Small intestine (tissue), 7 donors: ENCODE results near the gene CREBBP. TPM values are rescaled to one million over a fixed set of nuclear protein-coding genes. Genes with fewer than 3 reads are reported as not detected.

ENCODE experiments used
- DNase-seq, 2 donors: peaks; one replicate each; pipeline versions ENCODE4 v3.0.0 to v3.0.0-alpha.2; 2013
- FAIRE-seq: peaks from 2 replicates; lab custom pipeline; 2012; peaks lifted over from hg19 to GRCh38; lab: Jason Lieb, UNC
- H3K27ac ChIP-seq, 3 donors: one replicate each; pipeline ENCODE4 v1.5.1; 2013; ENCODE audit warnings: low read length in 2 of 3, mild to moderate bottlenecking in 2 of 3, control low read depth in 1 of 3, inconsistent platforms in 1 of 3, low read depth in 1 of 3, moderate library complexity in 1 of 3
- H3K27me3 ChIP-seq, 3 donors: one replicate each; pipeline ENCODE4 v1.6.1; 2013; ENCODE audit warnings: low read length in 3 of 3, inconsistent platforms in 1 of 3; ENCODE audit not compliant: control insufficient read depth in 3 of 3, insufficient read depth in 3 of 3
- H3K36me3 ChIP-seq, 3 donors: one replicate each; pipeline ENCODE4 v1.6.1; 2013; ENCODE audit warnings: low read length in 3 of 3, inconsistent platforms in 1 of 3, low read depth in 1 of 3, mild to moderate bottlenecking in 1 of 3, moderate library complexity in 1 of 3; ENCODE audit not compliant: control insufficient read depth in 3 of 3, insufficient read depth in 2 of 3
- H3K4me1 ChIP-seq, 3 donors: one replicate each; pipeline ENCODE4 v1.6.1; 2013; ENCODE audit warnings: low read length in 2 of 3, inconsistent platforms in 1 of 3, low read depth in 1 of 3, mild to moderate bottlenecking in 1 of 3, moderate library complexity in 1 of 3; ENCODE audit not compliant: control insufficient read depth in 3 of 3, insufficient read depth in 2 of 3
- H3K4me3 ChIP-seq, 3 donors: one replicate each; pipeline ENCODE4 v1.5.1; 2013; ENCODE audit warnings: low read length in 3 of 3, control low read depth in 1 of 3, inconsistent platforms in 1 of 3, low read depth in 1 of 3, mild to moderate bottlenecking in 1 of 3, moderate library complexity in 1 of 3
- H3K9me3 ChIP-seq, 2 donors: one replicate each; pipeline ENCODE4 v1.6.1; 2013; ENCODE audit warnings: low read depth in 1 of 2, low read length in 1 of 2; ENCODE audit not compliant: control insufficient read depth in 2 of 2, insufficient read depth in 1 of 2
- WGBS, 3 donors: extraction: QIAGEN DNeasy Blood & Tissue Kit; methylation state at CpG; one replicate each; pipeline ENCODE4 v1.1.7; 2013; 5-methylcytosine and 5-hydroxymethylcytosine counted together
- polyA plus RNA-seq, 4 donors: library from polyadenylated mRNA; stranded (reverse) in 3 of 4; unstranded in 1 of 4; fragments of 200-250 nt in 3 of 4; fragments of 120-200 nt in 1 of 4; gene quantifications; one replicate each; pipeline versions ENCODE4 v1.2.1 to v1.2.3, GENCODE V29; 2013
- donor health status: healthy with polysubstance abuse.
- donor health status: control.
- donor health status: control.
- donor health status: Bipolar disorder and iron deficiency.
- donor health status: healthy.

Gene CREBBP
- polyA plus RNA-seq, 4 donors = 6.8 to 48.0 (median 12.6) TPM

GRCh38 chr16:3842994-3843393 is 37.5 kb downstream of the CREBBP start:
- H3K27me3 ChIP-seq = no peaks in the 10 kb centered on the region
- peaks cover under 1 to 13% (median 3%) of the 10 kb centered on the region in 3 donors for H3K36me3 ChIP-seq
- H3K4me1 ChIP-seq = no peaks in the 10 kb centered on the region
- H3K9me3 ChIP-seq = no peaks in the 10 kb centered on the region
- WGBS, 3 donors = 66 to 70% (median 69%) methylated on average over 3 of the region's 3 CpGs
- DNase-seq (no peak), FAIRE-seq (no peak)
- H3K27ac ChIP-seq = no peak overlapping the region
- no peak overlapping the region for H3K4me3 ChIP-seq

GRCh38 chr16:3841729-3842508 is 38.6 kb downstream of the CREBBP start:
- Histone ChIP-seq H3K36me3 (peaks cover 0 to 16% (median 0%) of the 10 kb centered on the region in 3 donors), H3K4me3 (no peak overlapping the region), H3K27me3 (no peaks in the 10 kb centered on the region), H3K9me3 (no peaks in the 10 kb centered on the region), H3K27ac (no peak overlapping the region), H3K4me1 (no peaks in the 10 kb centered on the region)
- DNase-seq (no peak), FAIRE-seq (no peak)
- 69 to 82% (median 81%) methylated on average over 10 of the region's 10 CpGs for WGBS, 3 donors

GRCh38 chr16:3839402-3840184 is 40.9 kb downstream of the CREBBP start:
- no peak for DNase-seq
- H3K4me1 ChIP-seq = no peaks in the 10 kb centered on the region
- H3K9me3 ChIP-seq = no peaks in the 10 kb centered on the region
- peaks cover 0 to 17% (median 0%) of the 10 kb centered on the region in 3 donors for H3K36me3 ChIP-seq
- no peaks in the 10 kb centered on the region for H3K27me3 ChIP-seq
- 95 to 96% (median 95%) methylated on average over 4 of the region's 4 CpGs for WGBS, 3 donors
- no peak overlapping the region for H3K27ac ChIP-seq
- H3K4me3 ChIP-seq = no peak overlapping the region
- FAIRE-seq = no peak

- no peaks in the 10 kb centered on the region for H3K9me3 ChIP-seq
- H3K27me3 ChIP-seq = no peaks in the 10 kb centered on the region
- no peak overlapping the region for H3K4me3 ChIP-seq
- 89 to 93% (median 90%) methylated on average over 9 of the region's 9 CpGs for WGBS, 3 donors
- H3K4me1 ChIP-seq = no peaks in the 10 kb centered on the region
- FAIRE-seq = no peak
- H3K36me3 ChIP-seq = peaks cover 0 to 17% (median 0%) of the 10 kb centered on the region in 3 donors
- no peak overlapping the region for H3K27ac ChIP-seq
- DNase-seq = no peak
Measured at GRCh38 chr16:3838600-3839401, 41.7 kb downstream of the CREBBP start.

GRCh38 chr16:3837851-3838586 is 42.5 kb downstream of the CREBBP start:
- Histone ChIP-seq H3K27ac (no peak overlapping the region), H3K9me3 (peaks cover 0 to 3% of the 10 kb centered on the region in 2 donors), H3K27me3 (no peaks in the 10 kb centered on the region), H3K4me3 (no peak overlapping the region), H3K4me1 (no peaks in the 10 kb centered on the region), H3K36me3 (peaks cover 0 to 16% (median 2%) of the 10 kb centered on the region in 3 donors)
- no peak for DNase-seq
- FAIRE-seq = no peak
- 72 to 79% (median 72%) methylated on average over 5 of the region's 5 CpGs for WGBS, 3 donors

- 82 to 85% (median 85%) methylated on average over 4 of the region's 4 CpGs for WGBS, 3 donors
- Histone ChIP-seq H3K27ac (no peak overlapping the region), H3K9me3 (peaks cover 0 to 9% of the 10 kb centered on the region in 2 donors), H3K4me1 (no peaks in the 10 kb centered on the region), H3K4me3 (no peak overlapping the region), H3K36me3 (peaks cover 0 to 19% (median 2%) of the 10 kb centered on the region in 3 donors), H3K27me3 (no peaks in the 10 kb centered on the region)
- no peak for FAIRE-seq
- no peak for DNase-seq
Measured at GRCh38 chr16:3836641-3837040, 43.9 kb downstream of the CREBBP start.

- 95 to 97% (median 96%) methylated on average over 7 of the region's 7 CpGs for WGBS, 3 donors
- H3K36me3 ChIP-seq = peaks cover 0 to 23% (median 2%) of the 10 kb centered on the region in 3 donors
- FAIRE-seq = no peak
- no peak for DNase-seq
- H3K4me1 ChIP-seq = no peaks in the 10 kb centered on the region
- H3K4me3 ChIP-seq = no peak overlapping the region
- H3K9me3 ChIP-seq = peaks cover 0 to 11% of the 10 kb centered on the region in 2 donors
- no peak overlapping the region for H3K27ac ChIP-seq
- H3K27me3 ChIP-seq = no peaks in the 10 kb centered on the region
Measured at GRCh38 chr16:3835089-3835602, 45.4 kb downstream of the CREBBP start.
